Bronchial epithelial cell (primary cell): Measurements from ENCODE around the gene CD274. TPM values are rescaled to one million over a fixed set of nuclear protein-coding genes. Genes with fewer than 3 reads are reported as not detected.
A peak's percentile ranks its signal among the peaks of the same experiment; 100 is the strongest.

Experiments used
- DNase-seq: peaks from one replicate; pipeline ENCODE4 v3.0.0-alpha.2; 2010; ENCODE audit warnings: low read depth
- FAIRE-seq: peaks from 2 replicates; lab custom pipeline; 2011; peaks lifted over from hg19 to GRCh38; lab: Jason Lieb, UNC
- H3K27me3 ChIP-seq: 2 replicates; pipeline ENCODE4 v1.5.1; 2011; ENCODE audit warnings: low read length; ENCODE audit not compliant: control insufficient read depth, insufficient read depth
- H3K36me3 ChIP-seq: 2 replicates; pipeline ENCODE4 v1.5.1; 2011; ENCODE audit warnings: low read length; ENCODE audit not compliant: control insufficient read depth, insufficient read depth
- H3K4me3 ChIP-seq: 2 replicates; pipeline ENCODE4 v1.5.1; 2011; ENCODE audit warnings: mild to moderate bottlenecking, low read depth, low read length, control low read depth
- CTCF ChIP-seq: IDR thresholded peaks from 2 replicates; pipeline ENCODE4 v1.5.1; 2011; ENCODE audit warnings: mild to moderate bottlenecking, moderate library complexity, low read length, control low read depth, inconsistent platforms; ENCODE audit not compliant: insufficient read depth, severe bottlenecking
- total RNA-seq: library from RNA; depleted of rRNA; stranded (reverse); fragments of >200 nt; gene quantifications from 2 replicates; pipeline ENCODE4 v1.2.1, GENCODE V29; 2014

The CD274 gene
- total RNA-seq, 1 donor from 2014 or later, result 5.3 TPM

DNA sequence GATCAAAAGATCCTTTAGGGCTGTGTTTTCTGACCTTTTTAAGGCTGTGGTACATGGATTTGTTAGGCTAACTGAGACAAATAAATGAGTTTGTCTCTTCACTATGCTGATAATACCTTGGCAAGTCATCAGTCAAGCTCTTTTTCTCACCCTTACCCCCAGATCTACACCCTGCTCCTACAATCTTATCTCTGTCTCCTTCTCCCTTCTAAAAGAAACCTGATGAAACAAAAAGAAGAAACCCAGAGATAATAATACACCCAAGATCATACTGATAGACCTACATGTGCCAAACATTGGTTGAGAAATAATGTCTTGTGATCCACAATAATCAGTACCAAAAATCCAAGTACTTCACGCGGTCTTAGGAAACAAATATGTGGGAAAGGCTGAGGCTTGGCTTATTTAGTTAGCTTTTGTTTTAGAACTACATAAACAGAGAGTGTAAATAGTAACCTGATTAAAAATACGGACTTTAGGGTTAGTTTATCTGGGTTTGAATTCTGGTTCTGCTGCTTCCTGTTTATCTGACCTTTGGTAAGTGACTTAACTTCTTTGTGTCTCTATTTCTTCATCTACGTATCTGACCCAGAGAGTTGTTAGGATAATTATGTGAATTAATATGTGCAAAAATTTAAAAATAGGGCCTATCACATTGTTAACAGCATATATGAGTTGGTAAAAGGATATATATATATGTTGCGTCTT, 35.2 kb downstream of the CD274 start:
- no peak for TF ChIP-seq CTCF
- FAIRE-seq (no peak), DNase-seq (no peak)
- Histone ChIP-seq H3K36me3 (no peaks in the 10 kb centered on the region), H3K27me3 (no peaks in the 10 kb centered on the region), H3K4me3 (no peak overlapping the region)

- FAIRE-seq, result no peak
- Histone ChIP-seq H3K36me3 (no peaks in the 10 kb centered on the region), H3K4me3 (no peak overlapping the region), H3K27me3 (no peaks in the 10 kb centered on the region)
- DNase-seq, result no peak
- TF ChIP-seq CTCF, result no peak
Observed at GRCh38 chr9:5486988-5487387, 36.6 kb downstream of the CD274 start.

- H3K27me3 ChIP-seq, result no peaks in the 10 kb centered on the region
- FAIRE-seq, result no peak
Observed at GRCh38 chr9:5488221-5489008, 38.1 kb downstream of the CD274 start.

GRCh38 chr9:5489630-5490490, 39.5 kb downstream of the CD274 start:
- DNase-seq, result no peak
- no peak for FAIRE-seq
- Histone ChIP-seq H3K4me3 (no peak overlapping the region), H3K36me3 (no peaks in the 10 kb centered on the region), H3K27me3 (no peaks in the 10 kb centered on the region)
- no peak for TF ChIP-seq CTCF

More at GRCh38 chr9:5488221-5489008, 38.1 kb downstream of the CD274 start:
- no peaks in the 10 kb centered on the region for H3K36me3 ChIP-seq
- no peak for TF ChIP-seq CTCF
- H3K4me3 ChIP-seq, result no peak overlapping the region
- DNase-seq, result no peak

GRCh38 chr9:5492965-5493678, 42.8 kb downstream of the CD274 start:
- no peak for FAIRE-seq
- Histone ChIP-seq H3K27me3 (no peaks in the 10 kb centered on the region), H3K36me3 (no peaks in the 10 kb centered on the region), H3K4me3 (no peak overlapping the region)
- peak; percentile 92 for DNase-seq
- TF ChIP-seq CTCF, result no peak
